ENCODE measurements around the gene SLC22A31.

Gene SLC22A31

DNA sequence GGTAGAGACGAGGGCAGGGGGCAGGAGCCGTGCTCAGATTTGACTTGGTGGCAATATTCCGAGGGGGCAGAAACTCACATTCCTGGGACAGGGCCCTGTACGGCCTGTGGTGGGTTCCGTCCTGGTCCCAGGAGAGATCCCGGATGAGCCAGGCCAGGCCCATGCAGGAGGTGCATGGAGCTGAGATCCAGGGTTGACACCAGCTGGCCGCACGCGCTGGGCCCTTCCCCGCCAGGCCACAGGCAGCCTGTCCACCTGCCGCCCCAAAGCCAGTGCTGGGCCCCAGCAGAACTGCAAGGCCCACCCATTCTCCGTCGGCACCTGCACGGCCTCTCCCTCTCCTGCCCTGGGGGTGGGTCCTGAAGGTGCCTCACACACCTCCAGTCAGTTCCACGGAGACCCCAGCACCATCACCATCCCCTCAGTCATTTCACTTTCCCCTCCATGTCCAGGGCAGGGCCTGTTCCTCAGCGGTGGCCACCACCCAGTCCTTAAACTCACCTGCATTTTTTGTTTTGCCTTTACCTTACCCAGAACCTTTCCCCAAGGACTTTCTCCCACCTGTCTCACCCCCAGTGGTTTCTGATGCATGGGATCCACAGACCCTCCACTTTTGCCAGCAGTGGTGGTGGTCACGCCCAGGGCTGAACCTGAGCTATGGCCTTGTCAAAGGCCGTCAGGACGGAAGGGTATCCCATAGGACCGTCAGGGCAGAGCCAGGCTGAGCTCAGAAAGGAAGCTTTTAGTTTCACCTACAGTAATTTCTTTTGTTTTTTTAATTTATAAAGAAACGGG, 53.9 kb downstream of the SLC22A31 start:
- Mint-ChIP-seq H3K27ac (peak overlapping the region; percentile 80), H3K4me3 (no peak overlapping the region), H3K36me3 (peaks cover 38% of the 10 kb centered on the region), H3K9me3 (no peaks in the 10 kb centered on the region), H3K4me1 (peaks cover 5% of the 10 kb centered on the region)
- DNase-seq (ENCODE audit: low spot score in 2 of 2) (no peak), ATAC-seq (no peak)

Data from stimulated activated effector memory CD8-positive, alpha-beta T cell treated with anti-CD3 and anti-CD28 coated beads, Interleukin-12 subunit alpha, Interleukin-12 subunit beta, amount 100 ng/mL, for 72 hours (primary cell).